H1 (cell line): ENCODE measurements around the gene FAM241B. TPM values are rescaled to one million over a fixed set of nuclear protein-coding genes. Genes with fewer than 3 reads are reported as not detected.

Experiments used
- ASH2L ChIP-seq: fragments of 200-600, 300-600 bp; sonication (generic); IDR thresholded peaks from one replicate; pipeline ENCODE4 v1.7.1; 2017; ENCODE audit warnings: low read length
- CREB1 ChIP-seq: IDR thresholded peaks from 2 replicates; pipeline ENCODE4 v1.6.1; 2012; ENCODE audit warnings: inconsistent platforms
- CTBP2 ChIP-seq: IDR thresholded peaks from 2 replicates; pipeline ENCODE4 v1.7.0; 2011; ENCODE audit warnings: borderline replicate concordance, mild to moderate bottlenecking, moderate library complexity, mixed read lengths, low read length; ENCODE audit not compliant: insufficient read depth, insufficient read length
- HDAC6 ChIP-seq: IDR thresholded peaks from one replicate; pipeline ENCODE4 v1.7.1; 2012; ENCODE audit warnings: low read depth, mild to moderate bottlenecking, inconsistent platforms, low read length, moderate library complexity
- KDM5A ChIP-seq: fragments of 200-600 bp; IDR thresholded peaks from 2 replicates; pipeline ENCODE4 v1.7.1; 2012; ENCODE audit warnings: mild to moderate bottlenecking, low read length, inconsistent platforms, mixed read lengths
- POLR2A ChIP-seq, 2 experiments: IDR thresholded peaks; 1 replicate in 1 of 2; 2 replicates in 1 of 2; pipeline ENCODE4 v1.6.1; 2011; ENCODE audit warnings: low read depth in 2 of 2, low read length in 2 of 2, mild to moderate bottlenecking in 2 of 2; ENCODE audit errors: control extremely low read depth in 1 of 2
- RAD21 ChIP-seq, 2 experiments: IDR thresholded peaks in 1 of 2; conservative IDR thresholded peaks in 1 of 2; 2 replicates each; pipeline ENCODE4 v1.6.1; 2011; ENCODE audit warnings: low read depth in 2 of 2, low read length in 2 of 2, improper control_type of control experiment in 1 of 2, inconsistent platforms in 1 of 2, mild to moderate bottlenecking in 1 of 2, moderate library complexity in 1 of 2
- SIX5 ChIP-seq: IDR thresholded peaks from 2 replicates; pipeline ENCODE4 v1.6.1; 2011; ENCODE audit warnings: mild to moderate bottlenecking, low read depth, low read length
- SUZ12 ChIP-seq: fragments of 200-600 bp; sonication (generic); IDR thresholded peaks from 2 replicates; pipeline ENCODE4 v1.6.1; 2012; ENCODE audit warnings: mild to moderate bottlenecking, inconsistent platforms, low read length, moderate library complexity, mixed read lengths
- ZNF274 ChIP-seq: IDR thresholded peaks from 2 replicates; pipeline ENCODE4 v1.7.0; 2012; ENCODE audit warnings: low read length, borderline replicate concordance; ENCODE audit errors: extremely low read depth
- polyA plus RNA-seq, 7 experiments: library from polyadenylated mRNA; depleted of rRNA in 3 of 7; stranded (reverse) in 5 of 7; unstranded in 2 of 7; fragments of >200 nt in 5 of 7; fragments of 200-250 nt in 2 of 7; gene quantifications; 1 replicate in 5 of 7; 2 replicates in 1 of 7; 4 replicates in 1 of 7; pipeline versions ENCODE4 v1.2.1 to v1.2.3, GENCODE V29; 2011 to 2013; ENCODE audit warnings: missing spikeins in 2 of 7, mixed read lengths in 2 of 7
- total RNA-seq: library from RNA; stranded (reverse); fragmentation: NEBNext Ultra II Directional; extraction: Animal tissue kit (Norgen Biotek cat#: 25700); gene quantifications from 2 replicates; pipeline ENCODE4 v1.2.1, GENCODE V29; 2021
- TF ChIP-seq, protein P1 (sequence below): IDR thresholded peaks from 2 replicates; pipeline ENCODE4 v1.6.1; 2012; ENCODE audit warnings: inconsistent platforms

FAM241B gene
- total and polyA plus RNA-seq, 2 of the 8 experiments (the other 6 are each of a cell fraction or from before 2014, with no cell fraction given) = 19.3 to 30.1 TPM

DNA sequence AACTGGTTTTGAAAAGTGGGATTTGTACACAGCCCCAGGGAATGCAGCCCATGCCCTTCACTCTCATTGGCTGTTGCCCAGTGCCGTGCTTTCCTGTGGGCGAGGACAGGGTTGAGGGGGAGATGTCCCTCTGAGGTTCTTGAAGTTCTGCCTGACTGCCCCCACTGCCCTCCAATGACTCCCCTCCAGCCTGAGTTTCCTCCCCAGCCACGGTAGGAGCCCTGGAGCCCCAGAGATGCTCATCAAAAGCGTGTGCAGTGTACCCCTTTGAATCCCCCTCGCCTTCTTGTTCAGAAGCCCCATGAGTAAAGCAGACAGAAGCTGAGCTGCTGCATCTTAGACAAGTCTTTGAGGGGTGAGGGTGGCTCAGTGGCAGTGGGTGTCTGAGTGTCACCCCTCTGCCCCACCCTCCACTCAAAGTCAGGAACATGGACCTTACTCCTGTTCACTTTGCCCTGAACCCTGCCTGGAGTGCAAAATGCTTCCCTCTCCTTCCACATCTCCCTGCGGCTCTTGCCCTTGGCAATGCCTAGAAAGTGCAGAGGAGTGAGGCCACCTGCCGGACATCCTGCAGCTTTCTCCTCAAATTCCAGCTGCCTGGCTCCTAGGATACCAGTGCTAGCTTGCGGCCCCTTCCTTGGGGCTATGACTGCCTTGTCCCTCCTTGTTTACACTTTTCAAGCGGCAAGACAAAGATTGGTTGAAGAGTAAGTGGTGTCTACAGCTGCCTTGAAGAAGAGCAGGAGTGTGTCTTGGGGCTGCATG is 19.9 kb downstream of the FAM241B start (continued):
- no peak for TF ChIP-seq ASH2L
- no peak for TF ChIP-seq KDM5A
- no peak for TF ChIP-seq CREB1
- TF ChIP-seq, protein P1, sequence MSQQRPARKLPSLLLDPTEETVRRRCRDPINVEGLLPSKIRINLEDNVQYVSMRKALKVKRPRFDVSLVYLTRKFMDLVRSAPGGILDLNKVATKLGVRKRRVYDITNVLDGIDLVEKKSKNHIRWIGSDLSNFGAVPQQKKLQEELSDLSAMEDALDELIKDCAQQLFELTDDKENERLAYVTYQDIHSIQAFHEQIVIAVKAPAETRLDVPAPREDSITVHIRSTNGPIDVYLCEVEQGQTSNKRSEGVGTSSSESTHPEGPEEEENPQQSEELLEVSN = no peak
- no peak for TF ChIP-seq CTBP2
- TF ChIP-seq RAD21 (IDR thresholded peaks at IDR 0.05 in 1 of 2, conservative IDR thresholded peaks at IDR 0.05 in 1 of 2; ENCODE audit: low read depth in 2 of 2, low read length in 2 of 2) = peak; percentile 19 to 39; a peak in 2 of 4 replicates
- no peak for TF ChIP-seq SUZ12
- no peak for TF ChIP-seq HDAC6
- TF ChIP-seq POLR2A (IDR thresholded peaks at IDR 0.05; ENCODE audit: control extremely low read depth in 1 of 2, low read depth in 2 of 2, low read length in 2 of 2) = no peak
- TF ChIP-seq SIX5 = no peak
- no peak for TF ChIP-seq ZNF274
